Endothelial cell of umbilical vein (primary cell): ENCODE measurements around the gene LPAR4.

Experiments
- CTCF ChIP-seq, 2 donors: IDR thresholded peaks; 1 replicate in 1 of 2; 2 replicates in 1 of 2; pipeline ENCODE4 v1.5.1; 2011; ENCODE audit warnings: low read length in 2 of 2, mild to moderate bottlenecking in 2 of 2, moderate library complexity in 2 of 2, control low read depth in 1 of 2, inconsistent platforms in 1 of 2, low read depth in 1 of 2; ENCODE audit not compliant: insufficient read depth in 1 of 2; ENCODE audit errors: extremely low read depth in 1 of 2
- EZH2 ChIP-seq: IDR thresholded peaks from 2 replicates; pipeline ENCODE4 v1.6.1; 2012; ENCODE audit warnings: borderline replicate concordance, low read depth, mild to moderate bottlenecking, moderate library complexity, low read length, inconsistent platforms; ENCODE audit not compliant: severe bottlenecking
- GATA2 ChIP-seq: IDR thresholded peaks from 2 replicates; pipeline ENCODE4 v1.7.0; 2011; ENCODE audit warnings: low read depth, mild to moderate bottlenecking, moderate library complexity, mixed read lengths, low read length; ENCODE audit not compliant: insufficient read length, insufficient read depth
- JUN ChIP-seq: IDR thresholded peaks from 2 replicates; pipeline ENCODE4 v1.6.1; 2011; ENCODE audit warnings: borderline replicate concordance, low read depth; ENCODE audit not compliant: insufficient read length, insufficient read depth
- MAX ChIP-seq: IDR thresholded peaks from 2 replicates; pipeline ENCODE4 v1.6.1; 2011; ENCODE audit not compliant: insufficient read depth, insufficient read length
- MYC ChIP-seq: IDR thresholded peaks from one replicate; pipeline ENCODE4 v1.6.1; 2011; ENCODE audit warnings: mild to moderate bottlenecking, low read depth, low read length
- POLR2A ChIP-seq: IDR thresholded peaks from 2 replicates; pipeline ENCODE4 v1.6.1; 2012; ENCODE audit warnings: low read depth, mild to moderate bottlenecking, control low read depth, low read length
- POLR2AphosphoS5 ChIP-seq: IDR thresholded peaks from 2 replicates; pipeline ENCODE4 v1.6.1; 2012; ENCODE audit warnings: low read depth, mild to moderate bottlenecking, control low read depth, low read length, moderate library complexity; ENCODE audit not compliant: insufficient read depth

GRCh38 chrX:78708262-78708661 is 39.3 kb upstream of the LPAR4 start:
- TF ChIP-seq MYC: no peak
- peak; percentile 24 to 40 for TF ChIP-seq CTCF (IDR thresholded peaks at IDR 0.05; ENCODE audit: extremely low read depth in 1 of 2, insufficient read depth in 1 of 2, low read depth in 1 of 2, low read length in 2 of 2)
- no peak for TF ChIP-seq POLR2A
- TF ChIP-seq EZH2: no peak
- TF ChIP-seq JUN: no peak
- no peak for TF ChIP-seq POLR2AphosphoS5
- TF ChIP-seq MAX: no peak
- TF ChIP-seq GATA2: no peak
